HL-60 (cell line): ENCODE measurements around the gene ZMAT2.

Experiments used
- DNase-seq, 2 experiments: peaks; one replicate each; pipeline ENCODE4 v3.0.0-alpha.2; 2010 to 2020; ENCODE audit warnings: low read depth in 1 of 2, low spot score in 1 of 2
- H3K27ac ChIP-seq: fragments of 250-450 bp; sonication (Bioruptor Pico); replicated peaks from 2 replicates; pipeline ENCODE4 v1.5.1; 2020; ENCODE audit warnings: mild to moderate bottlenecking, moderate library complexity
- H3K27me3 ChIP-seq: fragments of 250-450 bp; sonication (Bioruptor Pico); 2 replicates; pipeline ENCODE4 v1.5.1; 2021; ENCODE audit warnings: mild to moderate bottlenecking, moderate library complexity; ENCODE audit not compliant: insufficient read depth, poor library complexity, severe bottlenecking
- H3K4me3 ChIP-seq: replicated peaks from 2 replicates; pipeline ENCODE4 v1.5.1; 2011; ENCODE audit warnings: mild to moderate bottlenecking, control low read depth, low read length; ENCODE audit not compliant: insufficient read depth
- GABPA ChIP-seq: IDR thresholded peaks from 2 replicates; pipeline ENCODE4 v1.6.1; 2012; ENCODE audit warnings: low read depth
- POLR2AphosphoS5 ChIP-seq: IDR thresholded peaks from 2 replicates; pipeline ENCODE4 v1.6.1; 2012; ENCODE audit warnings: low read depth
- SPI1 ChIP-seq: IDR thresholded peaks from 2 replicates; pipeline ENCODE4 v1.6.1; 2012; ENCODE audit warnings: low read depth, mild to moderate bottlenecking, borderline replicate concordance
- TF ChIP-seq, protein P1 (sequence below): IDR thresholded peaks from one replicate; pipeline ENCODE4 v1.5.1; 2011; ENCODE audit warnings: low read length, control low read depth, inconsistent platforms; ENCODE audit not compliant: insufficient read depth
- TF ChIP-seq, protein P2 (sequence below): IDR thresholded peaks from 2 replicates; pipeline ENCODE4 v1.6.1; 2012; ENCODE audit warnings: low read depth; ENCODE audit not compliant: insufficient replicate concordance

Gene ZMAT2

DNA sequence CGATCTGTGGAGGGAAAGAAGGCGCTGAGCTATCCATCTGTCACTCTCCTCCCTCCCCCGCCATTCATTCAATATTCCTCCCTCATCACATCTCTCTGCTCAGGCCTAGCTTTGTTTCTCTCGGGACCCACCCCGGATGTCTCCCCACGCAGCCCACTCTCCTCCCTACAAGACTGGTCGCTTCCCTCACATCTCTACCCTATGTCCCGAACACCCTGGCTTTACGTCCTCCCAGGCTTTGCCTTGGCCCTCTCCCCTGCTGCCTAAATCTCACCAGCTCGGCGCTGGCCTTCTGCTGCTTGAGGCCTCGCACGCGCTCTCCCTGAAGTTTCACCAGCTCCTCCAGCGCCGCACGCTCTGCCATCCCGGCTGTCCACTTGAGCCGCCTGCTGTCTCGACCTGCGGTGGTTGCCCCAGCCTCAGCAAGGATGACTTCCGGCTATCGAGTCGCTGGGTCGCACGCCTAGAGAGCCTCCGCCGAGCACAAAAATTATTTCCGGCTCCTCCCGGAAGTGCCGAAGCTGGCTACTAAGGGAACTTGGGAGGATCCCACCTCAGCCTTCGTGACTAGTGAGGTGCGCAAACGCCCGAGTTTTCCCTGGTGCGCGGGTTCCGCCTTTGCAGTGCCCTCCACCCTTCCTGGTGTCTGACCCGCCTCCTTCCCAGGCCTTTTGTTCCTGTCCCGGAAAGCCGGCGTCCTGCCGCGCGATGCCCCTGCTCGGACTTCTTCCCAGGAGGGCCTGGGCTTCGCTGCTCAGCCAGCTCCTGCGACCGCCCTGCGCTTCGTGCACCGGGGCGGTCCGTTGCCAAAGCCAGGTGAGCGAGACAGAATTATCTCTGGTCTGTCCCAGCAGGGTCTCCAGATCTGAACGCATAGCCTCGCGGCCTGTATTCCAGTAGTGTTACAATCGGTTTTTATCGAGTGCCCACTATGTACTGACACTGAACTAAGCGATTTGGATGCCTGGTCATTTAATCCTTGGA, 9.0 kb upstream of the ZMAT2 start, which contains the start of the genes HARS1 and HARS2:
Gene HARS1 (minus strand): TSS at position 430 of the 984 bp plus-strand sequence. CDS start 66 bp downstream, at position 364.
Gene HARS2 (plus strand): TSS at position 515 of the 984 bp plus-strand sequence. CDS start 194 bp downstream, at position 709.
- TF ChIP-seq GABPA (peak; percentile 95), POLR2AphosphoS5 (peak; percentile 82), SPI1 (peak; percentile 46; the same call in 1 of the 2 replicates)
- TF ChIP-seq, protein P1, sequence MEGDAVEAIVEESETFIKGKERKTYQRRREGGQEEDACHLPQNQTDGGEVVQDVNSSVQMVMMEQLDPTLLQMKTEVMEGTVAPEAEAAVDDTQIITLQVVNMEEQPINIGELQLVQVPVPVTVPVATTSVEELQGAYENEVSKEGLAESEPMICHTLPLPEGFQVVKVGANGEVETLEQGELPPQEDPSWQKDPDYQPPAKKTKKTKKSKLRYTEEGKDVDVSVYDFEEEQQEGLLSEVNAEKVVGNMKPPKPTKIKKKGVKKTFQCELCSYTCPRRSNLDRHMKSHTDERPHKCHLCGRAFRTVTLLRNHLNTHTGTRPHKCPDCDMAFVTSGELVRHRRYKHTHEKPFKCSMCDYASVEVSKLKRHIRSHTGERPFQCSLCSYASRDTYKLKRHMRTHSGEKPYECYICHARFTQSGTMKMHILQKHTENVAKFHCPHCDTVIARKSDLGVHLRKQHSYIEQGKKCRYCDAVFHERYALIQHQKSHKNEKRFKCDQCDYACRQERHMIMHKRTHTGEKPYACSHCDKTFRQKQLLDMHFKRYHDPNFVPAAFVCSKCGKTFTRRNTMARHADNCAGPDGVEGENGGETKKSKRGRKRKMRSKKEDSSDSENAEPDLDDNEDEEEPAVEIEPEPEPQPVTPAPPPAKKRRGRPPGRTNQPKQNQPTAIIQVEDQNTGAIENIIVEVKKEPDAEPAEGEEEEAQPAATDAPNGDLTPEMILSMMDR = no peak
- TF ChIP-seq, protein P2, sequence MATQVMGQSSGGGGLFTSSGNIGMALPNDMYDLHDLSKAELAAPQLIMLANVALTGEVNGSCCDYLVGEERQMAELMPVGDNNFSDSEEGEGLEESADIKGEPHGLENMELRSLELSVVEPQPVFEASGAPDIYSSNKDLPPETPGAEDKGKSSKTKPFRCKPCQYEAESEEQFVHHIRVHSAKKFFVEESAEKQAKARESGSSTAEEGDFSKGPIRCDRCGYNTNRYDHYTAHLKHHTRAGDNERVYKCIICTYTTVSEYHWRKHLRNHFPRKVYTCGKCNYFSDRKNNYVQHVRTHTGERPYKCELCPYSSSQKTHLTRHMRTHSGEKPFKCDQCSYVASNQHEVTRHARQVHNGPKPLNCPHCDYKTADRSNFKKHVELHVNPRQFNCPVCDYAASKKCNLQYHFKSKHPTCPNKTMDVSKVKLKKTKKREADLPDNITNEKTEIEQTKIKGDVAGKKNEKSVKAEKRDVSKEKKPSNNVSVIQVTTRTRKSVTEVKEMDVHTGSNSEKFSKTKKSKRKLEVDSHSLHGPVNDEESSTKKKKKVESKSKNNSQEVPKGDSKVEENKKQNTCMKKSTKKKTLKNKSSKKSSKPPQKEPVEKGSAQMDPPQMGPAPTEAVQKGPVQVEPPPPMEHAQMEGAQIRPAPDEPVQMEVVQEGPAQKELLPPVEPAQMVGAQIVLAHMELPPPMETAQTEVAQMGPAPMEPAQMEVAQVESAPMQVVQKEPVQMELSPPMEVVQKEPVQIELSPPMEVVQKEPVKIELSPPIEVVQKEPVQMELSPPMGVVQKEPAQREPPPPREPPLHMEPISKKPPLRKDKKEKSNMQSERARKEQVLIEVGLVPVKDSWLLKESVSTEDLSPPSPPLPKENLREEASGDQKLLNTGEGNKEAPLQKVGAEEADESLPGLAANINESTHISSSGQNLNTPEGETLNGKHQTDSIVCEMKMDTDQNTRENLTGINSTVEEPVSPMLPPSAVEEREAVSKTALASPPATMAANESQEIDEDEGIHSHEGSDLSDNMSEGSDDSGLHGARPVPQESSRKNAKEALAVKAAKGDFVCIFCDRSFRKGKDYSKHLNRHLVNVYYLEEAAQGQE = peak; percentile 17
- H3K27me3 ChIP-seq = no peaks in the 10 kb centered on the region
- H3K27ac ChIP-seq = peak within 1 kb of the TSS; percentile 64
- H3K4me3 ChIP-seq = peak within 1 kb of the TSS; percentile 97
- peak; percentile 96 to 97 for DNase-seq

DNA sequence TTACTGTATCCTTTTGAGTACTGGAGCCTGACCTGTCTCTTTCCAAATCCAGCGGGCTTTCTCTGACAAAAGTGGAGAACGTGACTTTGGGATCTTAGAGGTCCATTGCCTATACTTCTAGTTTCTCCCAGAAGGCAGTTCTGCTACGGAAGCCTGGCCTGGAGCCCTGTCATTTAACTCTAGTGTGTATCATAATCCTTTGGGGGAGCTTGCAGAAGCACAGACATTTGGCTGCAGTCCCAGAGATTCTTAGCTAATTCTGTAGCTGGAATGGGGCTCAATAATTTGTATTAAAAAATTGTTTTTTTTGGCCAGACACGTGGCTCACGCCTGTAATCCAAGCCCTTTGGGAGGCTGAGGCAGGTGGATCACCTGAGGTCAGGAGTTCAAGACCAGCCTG, 6.0 kb upstream of the ZMAT2 start:
- Histone ChIP-seq H3K27me3 (no peaks in the 10 kb centered on the region), H3K4me3 (no peak overlapping the region), H3K27ac (no peak overlapping the region)
- TF ChIP-seq, protein P1 = no peak
- TF ChIP-seq, protein P2 = no peak
- TF ChIP-seq POLR2AphosphoS5 (no peak), GABPA (no peak), SPI1 (no peak)
- no peak for DNase-seq

DNA sequence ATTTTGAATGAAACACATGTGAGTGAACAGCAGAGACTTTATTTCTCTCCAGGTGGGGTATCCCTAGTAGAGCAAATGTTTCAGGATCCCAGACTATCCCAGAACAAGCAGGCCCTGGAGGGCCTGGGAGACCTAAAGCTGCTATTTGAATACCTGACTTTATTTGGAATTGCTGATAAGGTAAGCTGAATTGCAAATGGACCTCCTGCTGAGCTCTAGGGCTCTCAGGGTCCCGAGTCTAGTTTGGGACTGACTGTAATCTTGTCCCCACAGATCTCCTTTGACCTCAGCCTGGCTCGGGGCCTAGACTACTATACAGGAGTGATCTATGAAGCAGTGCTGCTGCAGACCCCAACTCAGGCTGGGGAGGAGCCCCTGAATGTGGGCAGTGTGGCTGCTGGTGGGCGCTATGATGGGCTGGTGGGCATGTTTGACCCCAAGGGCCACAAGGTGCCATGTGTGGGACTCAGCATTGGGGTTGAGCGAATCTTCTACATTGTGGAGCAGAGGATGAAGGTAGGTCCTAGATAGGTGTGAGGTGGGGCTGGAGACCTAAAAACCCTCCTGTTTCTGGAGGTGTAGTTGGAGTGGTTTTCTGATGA, 3.3 kb upstream of the ZMAT2 start:
- Histone ChIP-seq H3K27me3 (no peaks in the 10 kb centered on the region), H3K27ac (no peak overlapping the region), H3K4me3 (no peak overlapping the region)
- TF ChIP-seq GABPA (no peak), POLR2AphosphoS5 (no peak), SPI1 (no peak)
- TF ChIP-seq, protein P2 = no peak
- TF ChIP-seq, protein P1 = no peak
- no peak for DNase-seq
